Hematopoietic multipotent progenitor cell treated with erythropoietin and hydrocortisone succinate and interleukin-3 and kit ligand, for 8 days (in vitro differentiated cells): ENCODE measurements around the gene KRT13.

Experiments used
- DNase-seq: peaks from one replicate; pipeline ENCODE4 v3.0.0-alpha.2; 2015

The KRT13 gene

DNA sequence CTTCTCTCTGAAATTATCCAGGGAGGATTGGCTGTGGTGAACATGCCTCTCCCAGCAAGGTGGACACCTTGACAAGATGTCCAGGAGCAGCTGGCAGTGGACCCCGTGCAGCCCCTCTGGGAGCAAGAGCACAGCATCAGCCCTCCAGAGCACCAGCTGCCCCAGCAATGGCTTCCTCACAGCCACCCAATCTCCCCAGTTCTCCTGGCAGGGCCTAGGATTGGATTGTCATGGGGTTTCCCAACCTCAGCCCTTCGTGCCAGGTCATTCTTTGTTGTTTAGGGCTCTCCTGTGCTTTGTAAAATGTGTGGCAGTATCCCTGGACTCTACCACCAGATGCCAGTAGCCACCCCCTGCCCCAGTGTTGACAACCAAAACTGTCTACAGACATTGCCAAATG, 13.9 kb downstream of the KRT13 start:
- no peak for DNase-seq

DNA sequence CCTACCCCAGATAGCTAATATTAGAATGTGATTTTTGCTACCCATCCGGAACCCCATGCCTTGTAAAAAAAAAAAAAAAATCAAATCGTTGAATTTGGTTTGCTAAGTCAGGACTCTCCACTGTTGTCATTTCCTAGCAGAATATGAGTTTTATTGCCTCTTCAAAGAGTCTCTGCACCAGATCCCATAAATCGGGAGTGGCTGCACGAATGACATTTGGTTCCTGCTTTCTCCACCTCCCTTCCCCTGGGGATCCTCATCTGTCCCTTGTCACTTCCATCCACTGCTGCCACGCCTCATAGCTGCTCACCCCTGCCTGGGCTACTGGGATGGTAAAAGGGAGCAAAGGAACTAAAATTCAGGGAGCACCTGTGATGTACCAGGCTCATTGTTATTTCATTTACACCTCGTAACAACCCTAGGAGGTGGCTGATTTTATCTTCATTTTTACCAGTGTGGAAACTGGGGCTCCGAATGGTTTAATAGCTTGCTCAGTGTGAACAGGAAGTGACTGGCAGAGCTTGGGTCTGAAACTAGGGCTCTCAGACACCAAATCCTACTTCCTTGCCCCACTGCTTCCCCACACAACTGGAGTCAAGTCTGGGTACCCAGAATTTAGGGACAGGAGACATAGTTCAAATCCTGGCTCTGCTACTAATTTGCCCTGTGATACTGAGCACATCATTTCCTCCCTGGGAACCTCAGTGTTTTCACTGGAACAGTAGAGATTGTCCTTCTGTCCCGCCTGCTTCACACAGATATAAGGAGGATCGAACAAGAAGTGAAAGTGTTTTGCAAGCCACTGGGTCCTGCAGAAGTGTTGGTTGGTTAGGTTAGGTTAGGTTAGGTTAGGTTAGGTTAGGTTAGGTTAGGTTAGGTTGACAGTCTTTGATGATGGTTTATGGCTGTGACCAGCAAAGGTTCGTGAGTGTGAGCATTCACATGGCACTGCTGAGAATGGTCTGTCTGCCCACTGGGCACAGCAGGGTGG, 15.1 kb downstream of the KRT13 start:
- no peak for DNase-seq

DNA sequence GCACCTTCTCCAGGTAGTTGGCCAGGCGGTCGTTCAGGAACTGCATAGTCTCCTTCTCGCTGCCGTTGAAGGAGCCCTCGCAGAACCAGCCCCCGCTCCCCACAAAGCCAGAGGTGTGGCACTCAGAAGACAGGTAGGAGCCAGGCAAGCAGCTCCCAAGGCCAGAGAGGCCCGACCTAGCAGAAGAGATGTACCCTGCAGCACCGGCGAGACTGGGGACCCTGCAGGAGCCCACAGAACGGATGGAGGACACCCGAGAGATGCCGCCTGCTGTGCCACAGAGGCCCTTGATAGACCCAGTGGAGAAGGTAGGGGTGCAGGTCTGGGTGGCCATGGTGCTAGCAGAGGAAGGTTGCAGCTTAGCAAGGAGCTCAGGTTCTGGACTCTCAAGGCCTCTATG, 15.9 kb downstream of the KRT13 start, which contains the start of gene KRT36:
KRT36 (minus strand) TSS at position 380 of the 400 bp plus-strand sequence; CDS start at position 334, 46 bp downstream.
- no peak for DNase-seq

DNA sequence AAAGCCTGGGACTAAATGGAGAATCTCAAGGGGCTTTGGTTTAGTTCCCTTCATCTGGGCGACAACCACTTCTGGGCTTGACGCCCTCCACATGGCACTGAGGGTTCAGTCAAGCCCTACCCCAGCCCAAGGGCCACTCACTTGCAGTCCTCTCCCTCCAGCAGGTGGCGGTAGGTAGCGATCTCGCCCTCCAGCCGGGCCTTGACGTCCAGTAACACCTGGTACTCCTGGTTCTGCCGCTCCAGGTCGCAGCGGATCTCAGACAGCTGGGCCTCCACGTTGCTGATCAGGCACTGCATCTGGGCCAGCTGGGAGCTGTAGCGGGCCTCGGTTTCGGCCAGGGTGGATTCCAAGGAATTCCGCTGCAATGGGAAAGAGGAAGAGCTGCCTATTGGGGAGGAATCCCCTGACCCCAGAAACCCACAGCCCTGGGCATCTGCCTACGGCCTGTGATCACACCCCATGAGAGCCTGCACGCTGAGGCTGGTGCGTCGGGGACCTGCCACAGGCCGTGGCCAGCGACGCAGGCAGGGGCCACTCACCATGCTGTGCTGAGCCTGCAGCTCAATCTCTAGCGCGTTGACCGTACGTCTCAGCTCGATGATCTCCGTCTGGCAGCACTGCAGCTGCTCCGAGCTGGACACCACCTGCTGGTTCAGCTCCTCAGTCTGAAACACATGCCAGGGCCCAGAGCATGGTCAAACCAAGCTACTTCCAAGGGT, 18.4 kb downstream of the KRT13 start:
- DNase-seq = peak; percentile 53

DNA sequence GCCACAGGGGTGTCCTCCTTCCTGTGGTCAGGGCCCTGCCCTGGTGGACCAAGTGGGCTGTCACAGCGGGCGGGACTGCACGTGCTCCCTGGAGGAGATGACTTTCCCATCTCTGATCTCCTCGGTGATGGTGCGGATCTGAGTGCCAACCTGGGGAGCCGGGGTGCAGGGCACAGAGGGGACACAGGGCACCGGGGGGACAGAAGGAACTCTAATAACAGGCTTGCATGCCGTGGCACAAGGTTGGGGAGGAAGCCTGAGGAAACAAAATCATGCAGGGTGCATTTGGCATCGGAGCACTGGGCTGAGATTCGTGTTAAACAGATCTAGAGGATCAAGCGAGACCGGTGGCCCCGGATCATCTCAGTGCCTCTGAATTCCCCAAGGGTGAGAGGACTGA, 19.1 kb downstream of the KRT13 start:
- no peak for DNase-seq

DNA sequence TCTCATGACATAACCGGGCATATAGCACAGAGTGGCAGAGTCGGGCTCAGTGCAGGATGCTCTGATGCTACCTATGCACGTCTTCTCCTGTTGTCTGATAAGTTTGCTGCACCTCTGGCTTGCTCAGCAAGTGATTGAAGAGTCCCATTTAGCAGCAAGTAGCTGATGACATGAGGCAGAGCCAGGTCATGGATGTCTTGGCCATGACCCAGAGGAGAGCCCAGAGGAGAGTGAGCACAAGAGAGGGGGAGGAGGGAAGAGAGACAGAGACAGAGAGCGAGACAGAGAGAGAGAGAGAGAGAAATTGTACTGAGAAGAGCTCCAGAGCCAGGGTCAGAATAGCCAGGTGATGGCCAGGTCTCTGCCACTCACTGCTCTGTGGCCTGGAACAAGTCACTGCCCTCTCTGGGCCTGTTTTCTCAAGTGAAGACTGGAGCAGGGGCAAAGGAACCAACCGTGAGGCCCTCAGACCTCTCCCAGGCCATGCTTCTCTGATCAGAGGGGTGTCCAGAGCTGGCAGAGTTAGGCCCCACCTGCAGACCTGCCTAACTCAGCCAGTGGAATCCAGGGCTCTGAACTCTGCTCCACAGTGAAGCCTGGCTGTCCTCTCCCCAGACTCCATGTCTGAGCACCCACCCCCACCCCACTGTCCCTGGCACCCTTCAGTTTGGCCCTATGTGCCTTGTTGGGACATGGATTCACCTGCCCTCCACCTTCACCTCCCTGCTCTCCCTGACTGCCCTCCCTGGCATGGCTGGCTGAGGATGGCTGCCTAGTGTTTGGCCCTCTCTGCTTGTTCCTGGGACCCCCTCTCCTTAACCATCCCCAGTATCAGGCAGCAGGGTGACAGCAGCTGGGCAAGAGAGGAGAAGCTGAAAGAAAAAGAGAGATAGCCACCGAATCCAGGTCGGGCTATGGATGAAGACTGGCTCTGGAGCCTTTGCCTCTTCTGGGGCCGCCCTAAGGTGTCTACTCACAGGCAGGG, 20.2 kb downstream of the KRT13 start:
- DNase-seq = no peak

DNA sequence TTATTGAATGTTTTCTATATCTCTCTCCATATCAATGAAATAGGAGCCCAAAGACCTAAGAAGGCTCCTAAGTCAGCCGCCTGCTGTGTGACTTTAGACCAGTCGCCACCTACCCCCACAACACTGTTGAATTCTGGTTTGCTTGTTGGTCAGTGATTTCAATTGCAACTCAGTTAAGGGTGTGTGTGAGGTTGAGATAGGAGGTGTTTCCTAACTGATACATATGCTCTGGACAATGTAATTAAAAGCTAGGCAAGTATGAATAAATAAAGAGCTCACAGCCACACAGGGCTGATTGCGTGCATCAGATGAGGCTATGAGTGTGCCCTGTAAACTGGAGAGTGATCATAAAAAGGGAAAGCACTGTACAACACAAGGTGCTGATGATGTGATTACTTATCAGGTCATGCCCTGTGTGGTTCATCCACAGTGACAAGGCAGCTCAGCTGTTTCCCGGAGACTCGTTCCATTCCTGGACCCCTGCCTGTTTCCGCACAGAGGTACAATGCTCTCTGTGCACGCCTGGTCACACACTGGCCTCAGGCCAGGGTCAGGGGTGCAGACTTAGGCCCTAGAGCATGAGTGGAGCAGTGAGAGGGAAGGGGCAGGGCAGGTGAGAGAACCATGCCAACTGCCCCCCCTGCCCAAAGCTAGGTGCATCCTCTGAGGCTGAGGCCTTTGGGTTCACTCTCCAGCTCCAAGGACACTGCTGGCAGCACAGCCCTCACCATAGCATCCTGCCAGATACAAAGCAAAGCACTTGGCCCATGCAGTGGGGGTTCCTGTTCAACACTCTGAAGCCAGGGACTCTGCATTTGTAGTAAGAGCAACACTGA, 21.2 kb downstream of the KRT13 start:
- DNase-seq = peak; percentile 47

DNA sequence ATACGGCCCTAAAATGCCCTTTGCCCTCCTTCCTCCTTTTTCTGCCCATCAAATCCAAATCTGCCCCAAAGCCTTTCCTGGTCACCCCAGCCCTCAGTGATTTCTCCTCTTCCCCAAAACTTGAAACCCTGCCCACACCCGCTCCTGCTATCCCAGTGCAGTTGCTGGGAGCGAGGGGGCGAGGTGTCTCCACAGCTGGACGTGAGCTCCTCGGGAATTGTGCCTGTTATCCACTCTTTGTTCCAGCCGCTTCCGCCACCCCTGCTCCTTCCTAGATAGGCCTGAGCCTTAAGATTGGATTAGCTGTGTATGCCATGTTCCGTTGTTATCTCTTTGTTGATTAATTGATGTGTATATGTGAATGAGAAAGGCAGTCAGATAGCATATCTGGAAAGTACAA, 21.9 kb downstream of the KRT13 start:
- DNase-seq = no peak

DNA sequence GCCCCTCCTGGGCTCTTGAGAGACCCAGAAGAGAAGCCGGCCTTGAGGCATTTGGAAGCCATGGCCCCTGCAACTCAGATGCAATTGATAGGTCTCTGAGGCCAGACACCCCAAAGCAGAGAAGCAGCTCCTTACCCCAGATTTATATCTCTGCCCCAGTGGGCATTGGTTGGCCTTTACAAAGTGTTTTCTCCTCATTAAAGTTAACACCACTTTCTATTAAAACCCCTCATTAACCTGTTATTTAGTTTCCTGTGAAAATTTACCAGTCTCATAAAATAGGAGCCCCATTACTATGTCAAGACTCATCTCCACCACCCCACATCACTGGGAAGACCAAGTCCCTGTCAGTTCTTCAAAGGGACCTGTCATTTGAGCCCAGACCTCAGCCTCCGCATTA, 24.4 kb downstream of the KRT13 start, which contains the start of gene KRT35:
KRT35 (minus strand) TSS at position 116 of the 400 bp plus-strand sequence; CDS start at position 62, 54 bp downstream.
- DNase-seq = no peak

DNA sequence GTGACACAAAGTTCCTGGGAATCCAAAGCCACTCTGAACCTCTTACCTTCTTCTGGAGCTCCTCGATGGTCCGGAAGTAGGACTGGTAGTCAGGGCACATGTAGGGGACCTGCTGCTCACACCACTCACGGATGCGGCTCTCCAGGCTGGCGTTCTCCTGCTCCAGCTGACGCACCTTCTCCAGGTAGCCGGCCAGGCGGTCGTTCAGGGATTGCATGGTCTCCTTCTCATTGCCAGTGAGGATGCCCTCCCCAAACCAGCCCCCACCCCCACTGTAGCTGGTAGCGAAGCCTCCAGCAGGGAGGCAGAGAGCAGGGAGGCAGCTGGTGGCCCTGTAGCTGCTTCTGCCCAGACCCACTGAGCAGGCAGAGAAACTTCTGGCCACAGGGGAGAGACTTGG, 24.8 kb downstream of the KRT13 start:
- no peak for DNase-seq

DNA sequence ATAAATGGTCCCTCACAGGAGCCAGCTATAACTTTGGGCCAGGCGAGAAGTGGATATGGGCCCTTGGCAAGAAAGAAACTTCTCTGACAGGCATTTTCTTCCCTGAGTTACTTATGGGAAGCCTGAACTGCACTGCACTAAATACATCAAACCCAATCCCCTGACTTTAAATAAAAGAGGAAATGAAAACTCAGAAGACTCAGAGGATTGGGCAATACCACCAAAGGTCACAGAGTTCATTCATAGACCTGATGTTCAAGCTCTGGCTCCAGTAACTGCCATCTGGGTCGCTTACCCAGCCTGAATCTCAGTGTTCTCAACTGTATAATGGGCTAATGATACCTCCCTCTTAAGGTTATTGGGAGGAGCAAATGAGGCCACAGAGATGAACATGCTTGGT, 25.3 kb downstream of the KRT13 start:
- no peak for DNase-seq

DNA sequence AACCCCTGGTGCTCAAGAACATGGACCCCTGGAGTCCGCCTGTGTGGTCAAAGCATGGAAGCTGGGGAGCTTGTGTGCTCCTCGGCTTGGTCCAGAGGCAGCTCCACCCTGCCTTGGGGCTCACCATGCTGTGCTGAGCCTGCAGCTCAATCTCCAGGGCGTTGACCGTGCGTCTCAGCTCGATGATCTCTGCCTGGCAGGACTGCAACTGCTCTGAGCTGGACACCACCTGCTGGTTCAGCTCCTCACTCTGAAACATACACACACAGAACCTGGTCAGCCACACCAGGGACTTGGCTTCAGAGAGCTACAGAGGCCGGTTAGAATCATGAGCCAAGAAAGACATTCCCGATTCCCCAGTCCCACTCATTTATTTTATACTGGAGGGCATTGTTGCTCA, 27.2 kb downstream of the KRT13 start:
- DNase-seq = no peak

DNA sequence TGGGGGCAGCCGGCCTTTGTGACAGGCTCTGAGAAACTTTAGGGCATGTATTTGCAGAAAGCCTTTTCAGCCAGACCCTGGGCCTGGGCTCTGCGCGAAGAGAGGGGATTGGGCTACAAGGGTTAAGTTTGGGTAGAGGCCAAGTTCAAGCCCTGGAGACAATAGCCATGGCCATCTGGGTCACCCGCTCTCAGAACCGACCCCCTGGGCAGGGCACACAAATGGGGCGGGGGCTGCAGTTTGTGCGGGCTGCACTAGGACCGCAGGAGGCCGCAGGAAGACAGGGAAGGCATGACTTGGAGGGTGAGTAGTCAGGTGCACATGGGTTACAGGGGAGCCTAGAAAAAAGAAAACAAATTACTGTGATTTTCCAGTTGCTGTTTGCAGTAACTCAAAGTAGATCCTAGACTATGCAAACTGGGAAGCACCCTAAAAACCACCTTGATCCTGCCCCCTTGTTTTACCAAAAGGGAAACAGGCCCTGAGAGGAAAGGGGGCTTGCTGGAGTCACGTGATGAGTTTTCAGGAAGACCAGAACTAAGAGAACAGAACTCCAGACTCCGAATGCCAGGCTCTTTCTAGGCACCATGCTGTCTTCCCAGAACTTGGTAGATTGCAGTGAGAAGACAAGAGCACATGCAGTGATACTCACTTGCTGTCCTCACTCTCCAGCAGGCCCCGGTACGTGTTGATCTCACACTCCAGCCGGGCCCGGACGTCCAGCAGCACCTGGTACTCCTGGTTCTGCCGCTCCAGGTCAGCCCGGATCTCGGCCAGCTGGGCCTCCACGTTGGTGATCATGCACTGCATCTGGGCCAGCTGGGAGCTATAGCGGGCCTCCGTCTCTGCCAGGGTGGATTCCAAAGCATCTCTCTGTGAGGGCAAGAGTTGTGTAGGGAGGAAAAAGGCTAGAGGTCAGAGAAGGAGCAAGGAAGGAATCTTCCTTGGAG, 28.3 kb downstream of the KRT13 start:
- DNase-seq = no peak

DNA sequence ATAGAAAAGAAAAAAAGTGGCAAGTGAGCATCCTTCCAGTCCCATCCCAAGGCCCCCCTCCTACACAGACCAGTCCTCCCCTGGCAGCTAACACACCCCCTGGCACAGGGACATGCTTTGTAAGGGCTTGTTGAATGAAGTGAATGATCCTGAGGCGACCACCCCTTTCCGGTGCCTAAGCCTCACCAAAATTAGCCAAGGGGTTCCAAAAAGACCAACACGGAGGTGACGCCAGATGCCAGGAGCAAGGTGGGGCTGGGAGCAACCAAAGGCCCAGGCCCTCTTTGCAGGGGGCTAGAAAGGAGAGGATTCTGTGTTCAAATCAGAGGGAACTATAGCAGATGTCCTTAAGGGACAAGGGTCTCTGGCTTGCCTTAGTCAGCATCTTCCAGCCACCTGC, 30.0 kb downstream of the KRT13 start:
- DNase-seq = no peak

DNA sequence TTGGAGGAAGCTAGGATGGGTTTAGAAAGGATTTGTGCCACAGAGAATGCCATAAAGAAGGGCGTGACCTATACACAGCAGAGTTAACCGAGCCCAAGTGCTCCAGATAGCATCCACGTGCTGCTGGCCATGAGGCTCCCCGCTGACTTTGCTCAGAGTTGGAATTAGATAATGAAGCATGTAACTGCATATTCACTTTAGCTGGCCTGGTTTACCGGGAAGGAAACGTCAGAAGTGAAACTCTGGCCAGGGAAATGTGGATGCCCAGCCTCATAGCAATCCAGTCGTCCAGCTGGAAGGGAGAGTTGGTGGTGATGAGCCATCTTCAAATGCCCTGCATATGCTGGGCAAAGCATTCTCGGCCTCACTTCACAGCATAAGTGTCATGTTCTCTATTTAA, 30.5 kb downstream of the KRT13 start:
- no peak for DNase-seq

DNA sequence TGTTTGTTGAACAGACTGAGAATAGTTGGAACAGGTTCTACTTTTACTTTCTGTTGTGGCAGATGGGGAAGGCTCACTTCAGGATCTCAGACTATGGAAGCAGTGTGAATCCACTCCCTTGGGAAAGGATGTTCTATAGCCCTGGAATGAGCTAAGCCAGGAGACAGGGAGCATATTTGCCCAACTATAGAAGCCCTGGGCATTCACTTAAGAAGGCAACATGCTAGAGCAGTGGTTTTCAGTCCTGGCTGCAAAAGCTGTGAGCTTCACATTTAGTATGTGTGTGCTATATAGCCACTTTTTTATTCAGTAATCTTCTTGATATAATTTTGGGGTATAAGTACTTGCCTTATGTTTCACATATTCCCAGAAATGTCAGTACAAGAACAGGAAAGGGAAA, 37.1 kb downstream of the KRT13 start:
- DNase-seq = no peak

DNA sequence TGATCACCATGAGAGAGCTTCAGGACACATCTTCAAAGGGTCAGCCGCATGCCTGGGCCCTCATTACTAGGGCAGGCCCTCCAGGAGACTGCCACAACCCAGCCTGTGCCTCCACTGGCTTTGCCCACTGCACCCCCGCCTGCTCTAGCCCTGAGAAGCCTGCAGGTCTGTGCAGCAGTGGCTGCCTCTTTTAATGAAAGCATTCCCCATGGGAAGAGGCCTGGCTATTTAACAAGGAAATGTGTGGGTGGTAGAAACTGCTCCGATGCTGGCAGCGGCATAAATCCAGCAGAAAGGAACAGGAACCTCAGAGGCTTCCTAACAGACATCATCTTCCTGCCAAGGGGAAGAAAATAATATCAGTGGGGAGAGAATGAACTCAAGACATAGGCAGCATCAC, 37.9 kb downstream of the KRT13 start:
- DNase-seq = no peak

DNA sequence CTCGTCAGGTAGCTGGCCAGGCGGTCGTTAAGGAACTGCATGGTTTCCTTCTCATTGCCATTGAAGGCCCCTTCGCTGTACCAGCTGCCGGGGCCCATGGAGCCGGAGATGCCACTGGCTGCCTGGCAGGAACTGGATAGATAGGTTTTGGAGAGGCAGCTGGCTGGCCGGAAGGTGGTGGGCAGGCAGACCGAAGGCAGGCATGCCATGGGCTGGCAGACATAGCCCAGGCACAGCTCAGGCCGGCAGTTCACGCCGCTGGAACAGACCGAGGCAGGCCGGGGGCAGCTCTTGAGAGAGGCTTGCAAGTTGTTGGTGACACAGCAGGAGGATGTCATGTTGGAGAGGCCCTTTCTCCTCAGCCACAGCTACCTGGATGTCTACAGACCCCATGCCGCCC, 38.4 kb downstream of the KRT13 start, which contains the start of gene KRT32:
KRT32 (minus strand) TSS at position 399 of the 400 bp plus-strand sequence; CDS start at position 338, 61 bp downstream.
- DNase-seq = no peak

DNA sequence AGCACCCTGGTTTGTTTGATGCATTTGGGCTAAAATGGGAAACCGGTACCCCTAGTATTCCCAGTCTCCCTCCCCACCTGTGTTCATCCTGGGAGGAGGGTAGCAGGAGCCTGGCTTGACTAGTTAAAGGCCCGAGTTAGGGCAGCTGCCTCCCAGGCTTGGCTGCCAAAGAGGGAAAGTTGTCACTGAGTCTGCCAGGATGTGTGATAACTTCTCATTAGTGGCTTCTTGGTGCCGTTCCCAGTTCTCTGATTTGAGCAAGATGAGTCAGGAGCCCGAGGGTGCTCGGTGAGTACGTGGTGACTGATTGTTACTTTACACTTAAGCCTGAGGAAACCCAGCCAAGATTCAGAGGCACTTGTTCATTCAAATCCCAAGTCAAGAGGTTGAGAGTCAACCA, 40.7 kb downstream of the KRT13 start:
- no peak for DNase-seq

DNA sequence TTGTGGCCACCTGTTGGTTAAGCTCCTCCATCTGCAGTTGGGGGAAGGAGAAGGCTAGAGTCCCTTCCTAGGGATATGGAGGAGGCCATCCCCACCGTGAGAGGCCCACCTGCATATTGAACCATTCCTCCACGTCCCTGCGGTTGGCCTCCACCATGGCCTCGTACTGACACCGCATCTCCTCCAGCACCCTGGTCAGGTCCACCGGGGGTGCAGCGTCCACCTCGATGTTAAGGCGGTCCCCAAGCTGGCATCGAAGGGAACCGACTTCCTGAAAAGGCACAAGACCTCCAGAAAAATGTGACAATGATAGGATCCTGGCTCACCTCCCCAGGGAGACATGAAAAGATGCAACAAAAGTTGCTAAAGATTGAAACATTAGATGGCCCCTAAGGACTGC, 41.2 kb downstream of the KRT13 start:
- DNase-seq = no peak
